GM10266 (cell line): ENCODE measurements around the gene LMOD1.
A peak's percentile ranks its signal among the peaks of the same experiment; 100 is the strongest.
"Not testable (repeated sequence)": the region's sequence is repeated elsewhere in the genome, so short reads cannot be mapped to it uniquely, and the experiment has no call there.

Experiments
- DNase-seq: peaks from one replicate; pipeline ENCODE4 v3.0.0; 2012; ENCODE audit errors: extremely low spot score
- TF ChIP-seq, protein P1 (sequence below): IDR thresholded peaks from 2 replicates; pipeline ENCODE4 v1.5.1; 2012; ENCODE audit warnings: mild to moderate bottlenecking, low read depth; ENCODE audit not compliant: control insufficient read depth, insufficient read depth; ENCODE audit errors: missing control alignments

LMOD1 gene

DNA sequence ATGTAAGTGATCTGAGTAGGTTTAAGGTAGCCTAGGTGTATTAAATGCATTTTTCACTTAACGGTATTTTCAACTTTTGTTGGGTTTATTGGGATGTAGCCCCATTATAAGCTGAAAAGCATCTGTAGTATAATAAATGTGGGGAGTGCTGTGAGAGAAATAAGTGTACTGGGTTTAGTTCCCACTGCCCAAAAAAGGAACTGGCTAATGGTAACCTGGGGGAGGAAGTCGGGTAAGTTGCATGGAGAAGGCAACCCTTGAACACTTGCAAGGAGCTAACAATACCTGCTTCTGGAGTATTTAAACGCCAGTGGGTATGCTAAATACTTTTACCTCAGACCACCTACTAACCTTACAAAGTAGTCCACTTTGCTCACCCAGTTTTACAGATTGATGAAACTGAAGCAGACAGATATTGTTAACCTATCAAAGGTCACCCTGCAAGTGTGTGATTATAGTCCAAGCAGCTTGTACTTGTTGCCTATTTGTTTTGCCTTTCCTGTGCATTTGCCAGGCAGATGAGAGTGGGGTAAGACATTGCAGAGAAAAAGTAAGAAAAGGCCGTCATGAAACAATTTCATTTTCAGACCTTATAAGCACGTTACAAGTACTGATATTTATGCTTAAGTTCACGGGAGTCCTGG lies 65.3 kb downstream of the LMOD1 start:
- DNase-seq, result no peak
- TF ChIP-seq, protein P1, sequence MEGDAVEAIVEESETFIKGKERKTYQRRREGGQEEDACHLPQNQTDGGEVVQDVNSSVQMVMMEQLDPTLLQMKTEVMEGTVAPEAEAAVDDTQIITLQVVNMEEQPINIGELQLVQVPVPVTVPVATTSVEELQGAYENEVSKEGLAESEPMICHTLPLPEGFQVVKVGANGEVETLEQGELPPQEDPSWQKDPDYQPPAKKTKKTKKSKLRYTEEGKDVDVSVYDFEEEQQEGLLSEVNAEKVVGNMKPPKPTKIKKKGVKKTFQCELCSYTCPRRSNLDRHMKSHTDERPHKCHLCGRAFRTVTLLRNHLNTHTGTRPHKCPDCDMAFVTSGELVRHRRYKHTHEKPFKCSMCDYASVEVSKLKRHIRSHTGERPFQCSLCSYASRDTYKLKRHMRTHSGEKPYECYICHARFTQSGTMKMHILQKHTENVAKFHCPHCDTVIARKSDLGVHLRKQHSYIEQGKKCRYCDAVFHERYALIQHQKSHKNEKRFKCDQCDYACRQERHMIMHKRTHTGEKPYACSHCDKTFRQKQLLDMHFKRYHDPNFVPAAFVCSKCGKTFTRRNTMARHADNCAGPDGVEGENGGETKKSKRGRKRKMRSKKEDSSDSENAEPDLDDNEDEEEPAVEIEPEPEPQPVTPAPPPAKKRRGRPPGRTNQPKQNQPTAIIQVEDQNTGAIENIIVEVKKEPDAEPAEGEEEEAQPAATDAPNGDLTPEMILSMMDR, result no peak

DNA sequence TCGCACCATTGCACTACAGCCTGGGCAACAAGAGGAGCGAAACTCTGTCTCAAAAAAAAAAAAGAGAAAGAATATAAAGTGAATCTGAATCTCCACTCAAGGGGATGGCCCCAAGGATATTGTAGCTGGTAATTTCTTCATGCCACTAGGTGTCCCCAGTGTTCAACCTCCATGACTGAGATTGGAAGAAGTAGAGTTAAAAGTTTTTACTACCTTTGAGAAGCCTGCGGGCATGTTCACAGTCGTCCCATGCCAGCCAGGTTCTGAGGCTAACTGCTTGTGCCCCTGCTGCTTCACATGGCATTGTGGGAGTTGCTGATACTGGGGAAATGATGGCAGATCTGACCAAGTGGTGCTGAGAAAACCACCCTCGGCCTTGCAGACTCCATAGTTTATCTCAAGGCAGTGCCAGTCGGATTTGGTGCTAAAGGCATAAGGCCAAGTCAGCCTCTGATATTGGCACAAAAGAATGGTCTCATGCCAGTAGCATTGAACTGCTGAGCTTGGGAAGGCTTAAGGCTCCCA lies 68.4 kb downstream of the LMOD1 start:
- peak; percentile 49 for DNase-seq

DNA sequence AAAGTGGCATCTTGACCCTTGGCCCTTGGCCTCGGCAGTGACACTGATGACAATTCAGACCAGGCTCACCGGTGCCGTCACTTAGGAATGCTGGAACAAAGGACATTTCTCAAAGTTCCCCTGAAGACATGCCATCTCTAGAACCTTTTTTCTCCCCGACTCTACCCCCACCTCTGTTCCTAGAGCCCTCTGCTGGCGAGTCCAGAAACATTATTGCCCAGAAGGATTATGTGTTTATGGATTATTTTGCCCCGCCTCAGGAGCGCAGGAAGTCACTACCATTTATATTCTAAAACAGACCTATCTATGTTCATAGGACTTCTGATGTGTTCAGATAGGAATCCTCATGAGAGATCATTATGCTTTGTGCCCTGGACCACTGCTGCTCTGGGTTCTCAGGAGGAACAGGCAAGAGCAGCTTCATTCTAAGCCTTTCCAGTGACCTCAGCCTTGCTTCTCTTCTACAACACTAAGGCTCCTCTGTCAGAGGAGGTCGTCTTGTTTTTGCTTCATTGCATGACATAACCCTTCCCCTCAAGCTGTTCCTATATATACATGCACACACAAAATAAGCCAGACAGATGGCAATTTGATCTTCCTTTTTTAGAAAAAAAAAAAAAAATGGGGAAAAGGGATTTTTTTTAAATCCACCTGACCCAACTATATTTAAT lies 70.1 kb downstream of the LMOD1 start:
- DNase-seq, result no peak
- TF ChIP-seq, protein P1, result no peak

More for the DNA sequence above, 68.4 kb downstream of the LMOD1 start:
- TF ChIP-seq, protein P1, result peak; percentile 62

DNA sequence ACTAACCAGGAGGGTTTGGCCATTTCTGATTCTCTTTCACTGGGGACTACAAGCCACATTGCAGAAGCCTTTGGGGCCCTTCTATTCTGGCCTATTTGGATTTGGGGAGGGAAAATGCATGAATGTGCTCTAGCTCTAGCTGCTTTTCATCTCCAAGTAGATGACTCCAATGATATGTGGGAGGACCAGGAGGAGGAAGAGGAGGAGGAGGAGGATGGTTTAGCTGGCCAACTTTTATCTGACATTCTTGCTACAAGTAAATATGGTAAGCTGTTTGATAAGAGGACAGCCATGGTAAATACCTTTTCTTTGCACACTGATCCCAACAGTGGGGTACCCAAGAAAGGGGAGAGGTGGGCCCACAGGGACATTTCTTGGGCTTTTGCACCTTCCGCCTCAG lies 71.7 kb downstream of the LMOD1 start:
- DNase-seq, result no peak
- TF ChIP-seq, protein P1, result no peak

DNA sequence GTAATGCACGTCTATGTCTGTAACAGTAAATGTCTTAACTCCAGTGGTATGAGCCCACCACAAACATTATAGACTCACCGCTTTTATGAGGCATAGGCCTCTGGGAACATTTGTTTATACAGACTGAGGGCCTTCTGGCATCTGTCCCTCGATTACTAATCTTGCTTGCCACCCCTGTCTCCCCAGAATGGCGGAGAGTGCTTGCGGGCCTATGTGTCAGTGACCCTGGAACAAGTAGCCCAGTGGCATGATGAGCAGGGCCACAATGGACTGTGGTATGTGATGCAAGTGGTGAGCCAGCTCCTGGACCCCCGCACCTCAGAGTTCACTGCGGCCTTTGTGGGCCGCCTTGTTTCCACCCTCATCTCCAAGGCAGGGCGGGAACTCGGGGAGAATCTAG lies 76.0 kb downstream of the LMOD1 start:
- no peak for DNase-seq
- TF ChIP-seq, protein P1, result no peak

DNA sequence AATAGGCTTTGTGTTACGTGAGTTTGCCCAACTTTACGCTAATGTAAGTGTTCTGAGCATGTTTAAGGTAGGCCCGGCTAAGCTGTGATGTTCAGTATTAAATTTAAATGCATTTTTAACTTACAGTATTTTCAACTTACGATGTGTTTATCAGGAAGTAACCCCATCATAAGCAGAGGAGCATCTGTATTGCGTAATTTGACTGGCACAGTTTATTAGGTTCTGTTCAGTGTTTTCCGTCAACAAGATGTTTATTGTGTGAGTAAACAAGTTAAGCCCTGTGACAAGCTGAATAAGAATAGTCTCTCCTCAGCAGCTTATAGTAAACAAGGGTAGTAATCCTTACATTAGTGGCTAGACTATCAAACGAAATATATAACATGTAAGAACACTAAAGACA lies 84.9 kb downstream of the LMOD1 start:
- DNase-seq, result no peak
- TF ChIP-seq, protein P1, result no peak

DNA sequence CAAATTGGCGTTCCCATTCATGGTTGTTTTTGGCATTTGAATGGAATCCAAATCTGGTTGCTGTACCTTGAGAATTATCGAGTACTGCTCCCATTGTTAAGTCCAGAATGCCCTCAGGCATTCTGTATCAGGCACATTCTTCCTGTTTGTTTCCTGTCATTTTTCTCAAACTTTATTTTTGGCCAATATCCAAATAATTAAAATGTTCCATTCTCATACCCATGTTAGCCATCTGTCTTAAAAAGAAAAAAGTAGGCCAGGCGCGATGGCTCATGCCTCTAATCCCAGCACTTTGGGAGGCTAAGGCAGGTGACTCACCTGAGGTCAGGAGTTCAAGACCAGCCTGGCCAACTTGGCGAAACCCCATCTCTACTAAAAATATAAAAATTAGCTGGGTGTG lies 86.9 kb downstream of the LMOD1 start:
- TF ChIP-seq, protein P1, result no peak

DNA sequence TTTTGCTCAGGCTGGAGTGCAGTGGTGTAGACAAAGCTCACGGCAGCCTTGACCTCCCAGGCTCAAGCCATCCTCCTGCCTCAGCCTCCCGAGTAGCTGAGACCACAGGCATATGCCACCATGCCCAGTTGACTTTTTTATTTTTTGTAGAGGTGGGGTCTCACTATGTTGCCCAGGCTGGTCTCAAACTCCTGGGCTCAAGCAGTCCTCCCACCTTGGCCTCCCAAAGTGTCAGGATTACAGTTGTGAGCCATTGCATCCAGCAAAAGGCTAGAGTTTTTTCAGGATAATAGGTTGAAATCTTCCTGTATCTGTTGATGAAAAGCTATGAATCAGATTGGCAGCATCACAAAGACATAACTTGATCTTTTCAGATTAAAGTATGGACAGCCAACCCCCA lies 89.6 kb downstream of the LMOD1 start:
- not testable (repeated sequence) for DNase-seq

More for the DNA sequence above, 86.9 kb downstream of the LMOD1 start:
- no peak for DNase-seq
